Thyroid gland (tissue), 4 donors: ENCODE data around the gene BACH2.

Experiments used
- POLR2A ChIP-seq, 2 donors: fragments of 450-650 bp; IDR thresholded peaks; one replicate each; pipeline ENCODE4 v1.6.1; 2017; ENCODE audit warnings: antibody characterized with exemption in 2 of 2, mild to moderate bottlenecking in 2 of 2, moderate library complexity in 1 of 2
- TF ChIP-seq, protein P1 (sequence below), 6 experiments: fragments of 200-600 bp in 3 of 6; fragments of 450-650 bp in 3 of 6; sonication (generic) in 3 of 6; IDR thresholded peaks; one replicate each; pipeline ENCODE4 v1.5.1; 2016 to 2019; ENCODE audit warnings: antibody characterized with exemption in 6 of 6, mild to moderate bottlenecking in 2 of 6, inconsistent platforms in 1 of 6, moderate library complexity in 1 of 6

DNA sequence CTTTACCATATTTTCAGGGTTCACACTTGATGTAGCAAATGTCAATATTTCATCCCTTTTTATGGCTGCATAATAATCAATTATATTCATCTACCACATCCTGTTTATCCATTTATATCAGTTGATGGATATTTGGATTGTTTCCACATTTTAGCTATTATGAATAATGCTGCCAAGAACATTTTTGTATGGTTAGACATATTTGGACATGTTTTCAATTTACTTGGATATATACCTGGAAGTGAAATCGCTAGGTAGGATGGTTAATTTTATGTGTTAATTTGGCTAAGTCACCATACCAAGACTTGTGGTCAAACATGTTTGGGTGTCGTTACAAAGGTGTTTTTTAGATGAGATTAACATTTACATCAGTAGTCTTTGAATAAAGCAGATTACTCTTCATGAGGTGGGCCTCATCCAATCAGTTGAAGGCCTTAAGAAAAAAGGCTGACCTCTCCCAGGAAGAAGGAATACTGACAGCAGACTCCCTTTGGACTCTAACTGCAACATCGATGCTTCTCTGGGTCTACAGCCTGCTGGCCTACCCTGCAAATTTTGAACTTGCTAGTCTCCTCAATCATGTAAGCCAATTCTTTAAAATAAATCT lies 196.5 kb downstream of the BACH2 start:
- TF ChIP-seq, protein P1, sequence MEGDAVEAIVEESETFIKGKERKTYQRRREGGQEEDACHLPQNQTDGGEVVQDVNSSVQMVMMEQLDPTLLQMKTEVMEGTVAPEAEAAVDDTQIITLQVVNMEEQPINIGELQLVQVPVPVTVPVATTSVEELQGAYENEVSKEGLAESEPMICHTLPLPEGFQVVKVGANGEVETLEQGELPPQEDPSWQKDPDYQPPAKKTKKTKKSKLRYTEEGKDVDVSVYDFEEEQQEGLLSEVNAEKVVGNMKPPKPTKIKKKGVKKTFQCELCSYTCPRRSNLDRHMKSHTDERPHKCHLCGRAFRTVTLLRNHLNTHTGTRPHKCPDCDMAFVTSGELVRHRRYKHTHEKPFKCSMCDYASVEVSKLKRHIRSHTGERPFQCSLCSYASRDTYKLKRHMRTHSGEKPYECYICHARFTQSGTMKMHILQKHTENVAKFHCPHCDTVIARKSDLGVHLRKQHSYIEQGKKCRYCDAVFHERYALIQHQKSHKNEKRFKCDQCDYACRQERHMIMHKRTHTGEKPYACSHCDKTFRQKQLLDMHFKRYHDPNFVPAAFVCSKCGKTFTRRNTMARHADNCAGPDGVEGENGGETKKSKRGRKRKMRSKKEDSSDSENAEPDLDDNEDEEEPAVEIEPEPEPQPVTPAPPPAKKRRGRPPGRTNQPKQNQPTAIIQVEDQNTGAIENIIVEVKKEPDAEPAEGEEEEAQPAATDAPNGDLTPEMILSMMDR (IDR thresholded peaks at IDR 0.05): no peak
- TF ChIP-seq POLR2A (IDR thresholded peaks at IDR 0.05): no peak
